CD4-positive, alpha-beta memory T cell (primary cell): Measurements from ENCODE around the gene C16orf90. TPM values are rescaled to one million over a fixed set of nuclear protein-coding genes. Genes with fewer than 3 reads are reported as not detected.
"Not testable (repeated sequence)": the region's sequence is repeated elsewhere in the genome, so short reads cannot be mapped to it uniquely, and the experiment has no call there.

ENCODE experiments used
- CTCF ChIA-PET: fragments of 350-600 bp; sonication (Branson Sonifier 250); formaldehyde crosslinking; loops from one replicate; lab custom pipeline; 2021; ENCODE audit warnings: inconsistent platforms; ENCODE audit not compliant: partially characterized antibody; lab: Charles Lee
- POLR2A ChIA-PET: fragments of 350-600 bp; sonication (Branson Sonifier 250); formaldehyde crosslinking; loops from one replicate; lab custom pipeline; 2021; ENCODE audit not compliant: partially characterized antibody; lab: Charles Lee
- DNase-seq, 5 donors: peaks; one replicate each; pipeline versions ENCODE4 v3.0.0 to v3.0.0-alpha.2; 2020 to 2022; ENCODE audit warnings: mixed read lengths in 1 of 5
- H3K27ac ChIP-seq: one replicate; pipeline ENCODE4 v1.7.0; 2013; ENCODE audit warnings: low read depth, low read length
- H3K27me3 ChIP-seq: 2 replicates; pipeline ENCODE4 v1.7.0; 2013; ENCODE audit warnings: mild to moderate bottlenecking, low read length, moderate library complexity; ENCODE audit not compliant: insufficient read depth
- H3K36me3 ChIP-seq: 2 replicates; pipeline ENCODE4 v1.7.0; 2013; ENCODE audit warnings: mild to moderate bottlenecking, low read length, moderate library complexity; ENCODE audit not compliant: insufficient read depth
- H3K4me1 ChIP-seq: 2 replicates; pipeline ENCODE4 v1.7.0; 2013; ENCODE audit warnings: mild to moderate bottlenecking, low read length, moderate library complexity; ENCODE audit not compliant: insufficient read depth
- H3K4me3 ChIP-seq, 2 donors: one replicate each; pipeline ENCODE4 v1.7.0; 2013; ENCODE audit warnings: low read length in 2 of 2, mild to moderate bottlenecking in 1 of 2
- H3K9me3 ChIP-seq, 2 donors: one replicate each; pipeline ENCODE4 v1.7.0; 2013; ENCODE audit warnings: low read length in 2 of 2, control low read depth in 1 of 2; ENCODE audit not compliant: control insufficient read depth in 1 of 2
- H3K27ac Mint-ChIP-seq, 7 donors: one replicate each; pipeline ENCODE4 v1.8.0; 2020 to 2021; ENCODE audit warnings: mixed read lengths in 7 of 7, mild to moderate bottlenecking in 6 of 7, inconsistent platforms in 3 of 7, moderate library complexity in 3 of 7
- H3K27me3 Mint-ChIP-seq, 2 donors: one replicate each; pipeline ENCODE4 v1.8.0; 2020 to 2021; ENCODE audit warnings: mixed read lengths in 2 of 2
- H3K36me3 Mint-ChIP-seq, 2 donors: one replicate each; pipeline ENCODE4 v1.8.0; 2020 to 2021; ENCODE audit warnings: mixed read lengths in 2 of 2, inconsistent platforms in 1 of 2, mild to moderate bottlenecking in 1 of 2
- H3K4me1 Mint-ChIP-seq, 4 donors: one replicate each; pipeline ENCODE4 v1.8.0; 2020 to 2021; ENCODE audit warnings: mixed read lengths in 4 of 4, mild to moderate bottlenecking in 1 of 4
- H3K4me3 Mint-ChIP-seq, 8 donors: one replicate each; pipeline ENCODE4 v1.8.0; 2020 to 2021; ENCODE audit warnings: mixed read lengths in 8 of 8, mild to moderate bottlenecking in 7 of 8, moderate library complexity in 6 of 8, inconsistent platforms in 3 of 8
- H3K9me3 Mint-ChIP-seq, 8 donors: one replicate each; pipeline ENCODE4 v1.8.0; 2020 to 2021; ENCODE audit warnings: mixed read lengths in 8 of 8, mild to moderate bottlenecking in 5 of 8, inconsistent platforms in 3 of 8, moderate library complexity in 1 of 8
- intact Hi-C: fragments of 100-400 bp; cut with micrococcal nuclease; formaldehyde crosslinking; loops from one replicate; pipeline ENCODE4 v1.15.1; 2023
- polyA plus RNA-seq, 2 donors: library from polyadenylated mRNA; unstranded; fragments of 300-500 nt; fragmentation: Illumina TruSeq; gene quantifications; one replicate each; pipeline ENCODE4 v1.2.3, GENCODE V29; 2021
- total RNA-seq, 2 experiments: library from RNA; stranded (reverse); gene quantifications; one replicate each; pipeline ENCODE4 v1.2.3, GENCODE V29; 2021

The C16orf90 gene
- total and polyA plus RNA-seq, 4 experiments from 2014 or later = not detected

GRCh38 chr16:3479654-3480216, 15.6 kb downstream of the C16orf90 start:
- no peak overlapping the region for H3K27ac ChIP-seq
- Mint-ChIP-seq H3K27ac (peak overlapping the region in 2 of 7 donors; percentile 12 to 60), H3K36me3 (peaks cover 39 to 66% of the 10 kb centered on the region in 2 donors), H3K4me3 (no peak overlapping the region), H3K4me1 (peaks cover 0 to 4% (median 1%) of the 10 kb centered on the region in 4 donors), H3K27me3 (no peaks in the 10 kb centered on the region), H3K9me3 (no peaks in the 10 kb centered on the region)
- POLR2A ChIA-PET = no interaction called here
- H3K9me3 ChIP-seq = no peaks in the 10 kb centered on the region
- CTCF ChIA-PET = no interaction called here
- no peaks in the 10 kb centered on the region for H3K4me1 ChIP-seq
- no peak for DNase-seq
- peaks cover 55% of the 10 kb centered on the region for H3K36me3 ChIP-seq
- intact Hi-C loops = no loop called here
- no peaks in the 10 kb centered on the region for H3K27me3 ChIP-seq
- H3K4me3 ChIP-seq = no peak overlapping the region

DNA sequence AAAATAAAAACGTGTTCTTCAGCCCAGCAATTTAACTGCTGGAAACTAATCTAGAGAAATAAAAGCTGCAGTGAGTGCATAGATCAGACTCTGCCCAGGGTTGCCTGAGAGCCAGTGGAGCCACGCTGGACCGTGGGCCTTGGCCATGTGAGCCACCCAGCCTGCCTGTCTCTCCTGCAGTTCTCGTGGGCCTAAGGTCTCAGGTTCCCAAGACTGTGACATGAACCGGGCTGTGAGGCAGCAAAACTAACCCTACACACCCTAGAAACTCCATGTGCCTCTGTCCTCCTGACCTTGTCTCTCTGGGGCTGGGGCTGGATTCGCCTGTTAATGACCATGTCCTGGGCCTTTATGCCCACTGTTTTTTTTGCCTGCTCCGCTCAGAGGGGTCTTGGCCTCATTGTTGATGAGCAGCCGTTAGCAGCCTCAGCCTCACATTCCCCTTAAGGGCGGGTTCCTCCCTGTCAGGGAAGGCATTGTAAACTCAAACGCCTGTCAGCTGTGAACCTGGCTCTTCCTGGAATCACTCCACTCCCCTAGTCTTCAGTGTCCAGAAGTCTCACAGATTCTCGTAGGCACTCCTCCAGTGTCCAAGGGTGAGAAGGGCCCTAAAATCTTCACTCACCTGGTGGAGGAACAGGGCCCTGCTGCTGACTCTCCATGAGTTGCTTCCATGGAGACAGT, 16.9 kb downstream of the C16orf90 start:
- DNase-seq = no peak
- intact Hi-C loops = no loop called here
- H3K27me3 Mint-ChIP-seq = no peaks in the 10 kb centered on the region
- H3K27ac ChIP-seq = no peak overlapping the region
- peaks cover 32 to 52% of the 10 kb centered on the region in 2 donors for H3K36me3 Mint-ChIP-seq
- H3K27me3 ChIP-seq = no peaks in the 10 kb centered on the region
- CTCF ChIA-PET = no interaction called here
- peak overlapping the region in 2 of 7 donors; percentile 6 to 31 for H3K27ac Mint-ChIP-seq
- H3K4me1 ChIP-seq = no peaks in the 10 kb centered on the region
- H3K36me3 ChIP-seq = peaks cover 45% of the 10 kb centered on the region
- H3K9me3 ChIP-seq = no peaks in the 10 kb centered on the region
- no peaks in the 10 kb centered on the region for H3K9me3 Mint-ChIP-seq
- no peak overlapping the region for H3K4me3 ChIP-seq
- H3K4me1 Mint-ChIP-seq = peaks cover 0 to 9% (median 2%) of the 10 kb centered on the region in 4 donors
- POLR2A ChIA-PET = no interaction called here
- no peak overlapping the region for H3K4me3 Mint-ChIP-seq

DNA sequence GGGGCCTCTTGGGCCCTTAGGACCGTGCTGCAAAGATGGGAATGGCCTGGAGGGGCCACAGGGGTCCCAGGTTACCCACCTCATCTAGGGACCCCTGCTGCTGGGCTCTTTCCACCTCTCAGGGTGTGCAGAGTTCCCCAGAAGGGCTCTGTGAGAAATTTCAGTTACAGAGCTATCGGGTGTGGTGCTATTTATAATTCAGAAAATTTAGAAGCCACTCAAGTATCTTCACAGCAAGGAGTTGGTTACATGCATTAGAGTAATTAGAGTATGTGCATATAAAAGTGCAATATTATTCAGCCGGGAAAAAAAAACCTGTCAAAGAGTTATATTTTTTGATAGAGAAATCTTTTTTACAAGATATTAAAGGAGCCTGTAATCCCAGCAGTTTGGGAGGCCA, 18.9 kb downstream of the C16orf90 start:
- peaks cover 24 to 43% of the 10 kb centered on the region in 2 donors for H3K36me3 Mint-ChIP-seq
- Histone ChIP-seq H3K36me3 (peaks cover 26% of the 10 kb centered on the region), H3K27ac (no peak overlapping the region), H3K27me3 (no peaks in the 10 kb centered on the region), H3K9me3 (no peaks in the 10 kb centered on the region), H3K4me1 (no peaks in the 10 kb centered on the region), H3K4me3 (no peak overlapping the region)
- H3K4me1 Mint-ChIP-seq = peaks cover 0 to 26% (median 8%) of the 10 kb centered on the region in 4 donors
- no peaks in the 10 kb centered on the region for H3K27me3 Mint-ChIP-seq
- POLR2A ChIA-PET = no interaction called here
- H3K4me3 Mint-ChIP-seq = no peak overlapping the region
- H3K27ac Mint-ChIP-seq = no peak overlapping the region
- no peaks in the 10 kb centered on the region for H3K9me3 Mint-ChIP-seq
- intact Hi-C loops = no loop called here
- CTCF ChIA-PET = no interaction called here
- DNase-seq = no peak

- H3K4me1 Mint-ChIP-seq = peaks cover 0 to 31% (median 8%) of the 10 kb centered on the region in 4 donors
- H3K9me3 Mint-ChIP-seq = no peaks in the 10 kb centered on the region
- CTCF ChIA-PET = no interaction called here
- peaks cover 20% of the 10 kb centered on the region for H3K36me3 ChIP-seq
- no peak overlapping the region for H3K4me3 ChIP-seq
- DNase-seq = no peak
- no peak overlapping the region for H3K27ac Mint-ChIP-seq
- H3K36me3 Mint-ChIP-seq = peaks cover 18 to 38% of the 10 kb centered on the region in 2 donors
- intact Hi-C loops = no loop called here
- H3K4me1 ChIP-seq = no peaks in the 10 kb centered on the region
- no peak overlapping the region for H3K4me3 Mint-ChIP-seq
- H3K27me3 Mint-ChIP-seq = no peaks in the 10 kb centered on the region
- POLR2A ChIA-PET = no interaction called here
- H3K27ac ChIP-seq = no peak overlapping the region
- no peaks in the 10 kb centered on the region for H3K27me3 ChIP-seq
- no peaks in the 10 kb centered on the region for H3K9me3 ChIP-seq
Observed at GRCh38 chr16:3475604-3476375, 19.5 kb downstream of the C16orf90 start.

GRCh38 chr16:3474870-3475269, 20.4 kb downstream of the C16orf90 start:
- H3K9me3 Mint-ChIP-seq, intact Hi-C loops, H3K9me3 ChIP-seq, CTCF ChIA-PET, H3K27ac ChIP-seq, H3K27me3 Mint-ChIP-seq, H3K4me1 ChIP-seq, H3K4me3 Mint-ChIP-seq, DNase-seq, POLR2A ChIA-PET, H3K27me3 ChIP-seq, H3K4me3 ChIP-seq: not testable (repeated sequence)
- H3K36me3 Mint-ChIP-seq = peaks cover 17 to 34% of the 10 kb centered on the region in 2 donors
- peaks cover 14% of the 10 kb centered on the region for H3K36me3 ChIP-seq
- peaks cover 0 to 35% (median 8%) of the 10 kb centered on the region in 4 donors for H3K4me1 Mint-ChIP-seq
- H3K27ac Mint-ChIP-seq = peak overlapping the region in 2 of 7 donors; percentile 29 to 70

DNA sequence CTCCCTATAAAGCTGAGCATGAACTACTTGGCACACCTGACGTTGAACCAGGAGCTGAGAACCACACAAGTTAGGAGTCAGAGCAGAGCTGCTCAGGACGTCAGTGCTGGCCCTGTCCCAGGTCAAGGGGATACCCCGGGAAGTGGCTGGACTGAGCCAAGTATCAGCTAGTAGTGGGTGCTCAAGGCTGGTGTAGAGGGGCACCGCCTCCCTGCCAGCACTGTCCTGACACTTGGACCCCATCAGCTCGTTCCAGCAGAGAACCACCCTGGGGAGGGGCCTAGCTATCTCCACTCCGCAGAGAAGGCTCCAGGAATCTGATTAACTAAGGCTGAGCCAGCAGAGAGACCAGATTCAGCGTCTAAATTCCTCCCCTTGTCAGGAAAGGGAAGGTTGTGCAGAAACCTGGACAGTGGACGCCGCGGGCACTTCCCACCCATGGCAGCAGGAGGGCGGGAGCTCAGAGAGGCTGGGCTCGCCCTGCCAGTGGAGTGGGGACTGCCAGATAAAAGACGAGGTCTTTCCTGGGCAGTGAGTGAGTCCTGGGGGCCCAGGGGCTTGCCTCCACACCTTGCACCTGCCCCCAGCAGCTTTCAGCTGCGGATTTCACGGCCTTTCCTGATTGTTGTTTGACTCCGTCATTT, 21.0 kb downstream of the C16orf90 start:
- no peak for DNase-seq
- Mint-ChIP-seq H3K27me3 (no peaks in the 10 kb centered on the region), H3K9me3 (no peaks in the 10 kb centered on the region), H3K4me1 (peaks cover 6 to 41% (median 8%) of the 10 kb centered on the region in 4 donors), H3K4me3 (peak overlapping the region in 1 of 8 donors; percentile 32), H3K36me3 (peaks cover 12 to 28% of the 10 kb centered on the region in 2 donors), H3K27ac (no peak overlapping the region)
- Histone ChIP-seq H3K4me3 (no peak overlapping the region), H3K27ac (no peak overlapping the region), H3K36me3 (peaks cover 9% of the 10 kb centered on the region), H3K4me1 (no peaks in the 10 kb centered on the region), H3K27me3 (no peaks in the 10 kb centered on the region), H3K9me3 (no peaks in the 10 kb centered on the region)
- CTCF ChIA-PET = no interaction called here
- intact Hi-C loops = no loop called here
- POLR2A ChIA-PET = interaction anchor here (0.7 kb wide), 1 partner anchor 192 kb away, joined by 3 read pairs; no protein-coding TSS in a partner anchor

GRCh38 chr16:3473596-3473943, 21.7 kb downstream of the C16orf90 start:
- DNase-seq, H3K9me3 ChIP-seq, H3K4me1 ChIP-seq, H3K27me3 ChIP-seq, intact Hi-C loops, H3K9me3 Mint-ChIP-seq, CTCF ChIA-PET, H3K36me3 ChIP-seq, H3K27ac ChIP-seq, H3K4me3 ChIP-seq, H3K27me3 Mint-ChIP-seq: not testable (repeated sequence)
- Mint-ChIP-seq H3K27ac (peak overlapping the region in 1 of 7 donors; percentile 30), H3K4me1 (peaks cover 7 to 45% (median 8%) of the 10 kb centered on the region in 4 donors), H3K36me3 (peaks cover 11 to 22% of the 10 kb centered on the region in 2 donors), H3K4me3 (peak overlapping the region in 1 of 8 donors; percentile 32)
- POLR2A ChIA-PET = interaction anchor here (0.7 kb wide), 1 partner anchor 191 kb away, joined by 3 read pairs; no protein-coding TSS in a partner anchor
